Pons (tissue), 1 donor: ENCODE data around the gene WDR18.

ENCODE experiments used
- DNase-seq: peaks from one replicate; pipeline ENCODE4 v3.0.0-alpha.2; 2016; ENCODE audit warnings: low spot score

Gene WDR18

GRCh38 chr19:964761-965694 lies 19.1 kb upstream of the WDR18 start:
- DNase-seq, result no peak

DNA sequence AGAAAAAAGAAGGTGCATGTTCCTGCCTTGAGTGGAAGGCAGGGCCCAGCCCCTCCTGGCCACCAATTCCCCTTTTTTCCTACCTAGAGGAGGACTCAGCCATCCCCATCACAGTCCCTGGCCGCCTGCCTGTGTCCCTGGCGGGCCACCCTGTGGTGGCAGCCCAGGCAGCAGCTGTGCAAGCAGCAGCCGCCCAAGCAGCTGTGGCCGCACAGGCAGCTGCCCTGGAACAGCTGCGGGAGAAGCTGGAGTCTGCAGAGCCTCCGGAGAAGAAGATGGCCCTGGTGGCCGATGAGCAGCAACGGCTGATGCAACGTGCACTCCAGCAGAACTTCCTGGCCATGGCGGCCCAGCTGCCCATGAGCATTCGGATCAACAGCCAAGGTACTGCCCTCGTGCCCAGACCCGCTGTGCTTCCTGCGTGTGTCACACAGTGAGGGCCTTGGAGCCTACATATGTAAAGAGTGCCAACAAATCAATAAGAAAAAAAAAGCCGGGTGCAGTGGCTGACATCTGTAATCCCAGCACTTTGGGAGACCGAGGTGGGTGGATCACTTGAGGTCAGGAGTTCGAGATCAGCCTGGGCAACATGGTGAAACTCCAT lies 17.6 kb upstream of the WDR18 start:
- no peak for DNase-seq

DNA sequence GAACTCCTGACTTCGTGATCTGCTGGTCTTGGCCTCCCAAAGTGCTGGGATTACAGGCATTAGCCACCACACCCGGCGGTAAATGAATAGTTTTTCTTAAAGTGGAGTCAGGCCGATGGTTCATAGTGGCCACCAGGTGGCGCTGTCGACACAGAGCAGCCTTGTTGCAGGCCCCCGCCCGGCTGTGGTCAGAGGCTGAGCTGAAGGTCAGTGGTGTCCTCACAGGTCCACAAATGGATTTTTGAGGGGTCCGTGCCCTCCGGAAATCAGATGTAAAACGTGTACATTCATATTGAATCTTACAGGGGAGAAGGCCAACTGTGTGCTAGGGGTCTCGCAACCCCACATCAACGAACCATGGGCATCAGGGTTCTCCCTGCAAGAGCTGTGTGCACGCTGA lies 13.4 kb upstream of the WDR18 start:
- DNase-seq, result no peak

DNA sequence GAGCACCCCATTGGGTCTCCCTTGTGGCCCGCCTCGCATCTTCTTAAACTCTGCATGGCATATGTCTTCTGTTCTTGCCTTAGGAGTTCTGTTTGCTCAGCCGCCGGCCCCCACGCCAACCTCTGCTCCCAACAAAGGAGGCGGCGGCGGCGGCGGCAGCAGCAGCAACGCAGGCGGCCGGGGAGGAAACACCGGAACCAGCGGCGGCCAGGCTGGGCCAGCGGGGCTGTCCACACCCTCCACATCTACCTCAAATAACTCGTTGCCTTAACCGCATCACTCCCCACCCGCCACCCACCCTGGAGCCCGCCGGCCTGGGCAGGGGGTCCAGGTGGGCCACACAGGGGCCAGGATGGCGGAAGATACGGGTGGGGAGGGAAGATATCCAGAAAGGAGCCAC lies 12.3 kb upstream of the WDR18 start:
- no peak for DNase-seq

DNA sequence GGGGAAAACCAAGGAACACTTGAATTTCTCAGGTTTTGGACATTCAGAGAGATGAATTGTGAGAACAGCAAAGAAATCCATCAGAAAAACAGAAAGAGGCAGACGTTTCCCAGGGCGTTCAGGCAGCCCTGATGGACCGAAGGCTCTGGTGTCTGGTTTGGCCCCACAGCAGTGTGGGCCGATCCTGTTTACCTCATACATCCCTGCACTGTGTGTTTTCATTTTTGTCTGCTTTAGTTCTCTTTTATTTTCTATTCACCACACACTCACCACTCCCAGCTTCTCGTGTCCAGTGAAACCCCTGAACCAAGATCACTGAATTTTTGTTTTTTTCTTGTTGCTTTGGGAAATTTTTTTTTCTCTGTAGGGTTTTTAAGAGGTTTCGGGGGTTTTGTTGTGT lies 11.9 kb upstream of the WDR18 start:
- DNase-seq, result no peak

DNA sequence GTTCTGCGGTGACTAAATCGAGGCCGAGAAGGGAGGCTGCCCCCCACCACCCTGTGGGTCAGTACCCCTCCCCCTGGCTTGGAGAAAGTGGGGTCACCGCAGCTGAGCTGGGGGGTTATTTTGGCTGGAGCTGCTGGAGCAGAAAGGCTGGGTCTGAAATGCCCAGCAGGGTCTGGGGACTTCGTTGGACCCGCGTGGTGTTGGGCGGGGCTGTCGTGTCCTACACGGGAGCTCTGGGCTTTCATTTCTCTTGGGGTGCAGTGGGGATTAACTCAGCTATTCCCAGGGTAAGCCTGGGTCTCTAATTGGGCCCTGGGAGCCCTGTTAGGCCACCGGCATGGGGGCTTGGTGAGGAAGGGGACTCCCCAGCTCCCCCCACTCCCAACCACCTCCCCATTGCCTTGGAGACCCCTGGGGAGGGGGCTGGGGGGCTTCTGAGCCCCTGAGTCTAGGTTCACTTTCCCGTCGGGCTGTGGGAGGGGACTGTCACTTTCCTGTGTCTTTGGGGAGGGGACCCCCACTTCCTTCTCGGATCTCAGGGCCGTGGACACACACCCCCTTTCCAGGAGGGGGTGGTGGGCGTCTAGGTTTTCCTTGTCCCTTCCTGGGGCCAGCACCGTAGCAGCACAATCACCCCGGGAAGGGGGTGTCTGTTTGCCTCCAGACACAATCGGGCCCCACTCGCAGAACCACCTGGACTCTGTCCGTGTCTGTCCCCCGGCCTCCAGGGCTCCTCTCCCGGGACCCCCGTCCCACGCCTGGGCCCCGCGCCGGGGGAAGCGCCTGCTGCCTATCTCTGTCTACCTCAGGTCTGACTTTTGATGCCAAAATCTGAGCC lies 10.2 kb upstream of the WDR18 start:
- DNase-seq, result no peak

- no peak for DNase-seq
Measured at GRCh38 chr19:974564-975257, 9.4 kb upstream of the WDR18 start.

DNA sequence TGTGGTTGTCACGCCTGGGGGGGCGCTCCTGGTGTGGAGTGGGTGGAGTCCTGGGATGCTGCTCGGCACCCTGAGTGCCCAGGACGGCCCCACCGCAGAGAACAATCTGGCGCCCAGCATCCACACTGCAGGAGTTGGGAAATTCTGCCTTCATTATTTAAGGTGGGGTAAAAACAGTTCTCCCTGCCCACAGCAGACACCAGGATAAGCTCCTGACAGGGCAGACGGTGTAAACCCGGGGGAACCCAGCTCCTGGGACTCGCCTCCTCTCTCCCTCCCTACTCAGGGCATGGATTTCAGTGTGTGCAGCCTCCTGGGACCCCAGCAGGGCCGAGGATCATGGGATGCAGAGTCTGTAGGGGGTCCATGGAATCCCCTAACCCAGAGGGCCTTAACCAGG lies 7.7 kb upstream of the WDR18 start:
- DNase-seq, result no peak

DNA sequence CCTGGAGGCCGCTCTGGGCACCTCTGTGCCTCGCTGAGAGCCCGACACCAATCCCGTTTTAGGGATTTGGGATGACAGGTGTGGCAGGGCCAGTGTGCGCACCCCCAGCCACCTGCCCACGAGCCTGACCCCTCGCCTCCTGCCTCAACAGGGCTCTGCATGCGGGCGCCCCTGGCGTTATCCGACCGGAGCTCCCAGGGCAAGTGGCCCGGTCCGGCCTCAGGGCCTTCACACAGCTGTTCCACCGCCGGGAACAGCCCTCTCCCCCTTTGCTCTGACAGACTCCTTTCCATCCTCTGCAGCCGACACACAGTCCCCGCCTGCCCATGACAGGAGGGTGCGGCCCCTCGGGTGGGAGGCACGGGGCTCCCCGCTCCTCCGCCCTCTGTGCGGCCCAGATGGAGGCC lies 7.1 kb upstream of the WDR18 start:
- no peak for DNase-seq

DNA sequence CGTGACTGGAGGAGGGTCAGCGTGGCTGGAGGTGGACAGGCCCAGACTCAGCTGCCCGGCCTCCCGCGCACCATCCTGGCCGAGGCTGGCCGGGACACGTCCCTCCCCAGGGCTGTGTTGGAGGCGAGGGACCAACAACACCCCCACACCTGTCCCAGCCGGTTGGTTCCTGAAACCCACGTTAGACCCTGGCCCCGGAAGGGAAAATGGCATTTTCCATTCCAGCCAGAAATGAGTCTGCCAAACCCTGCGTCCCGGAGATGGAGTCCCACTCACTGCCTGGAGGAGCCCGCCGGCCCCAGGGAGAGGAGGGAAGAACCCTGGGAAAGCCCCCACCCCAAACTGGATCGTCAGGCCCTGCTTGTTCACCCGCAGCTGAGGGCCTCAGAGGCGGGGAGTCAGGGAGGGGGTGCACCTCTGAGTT lies 4.8 kb upstream of the WDR18 start:
- no peak for DNase-seq

DNA sequence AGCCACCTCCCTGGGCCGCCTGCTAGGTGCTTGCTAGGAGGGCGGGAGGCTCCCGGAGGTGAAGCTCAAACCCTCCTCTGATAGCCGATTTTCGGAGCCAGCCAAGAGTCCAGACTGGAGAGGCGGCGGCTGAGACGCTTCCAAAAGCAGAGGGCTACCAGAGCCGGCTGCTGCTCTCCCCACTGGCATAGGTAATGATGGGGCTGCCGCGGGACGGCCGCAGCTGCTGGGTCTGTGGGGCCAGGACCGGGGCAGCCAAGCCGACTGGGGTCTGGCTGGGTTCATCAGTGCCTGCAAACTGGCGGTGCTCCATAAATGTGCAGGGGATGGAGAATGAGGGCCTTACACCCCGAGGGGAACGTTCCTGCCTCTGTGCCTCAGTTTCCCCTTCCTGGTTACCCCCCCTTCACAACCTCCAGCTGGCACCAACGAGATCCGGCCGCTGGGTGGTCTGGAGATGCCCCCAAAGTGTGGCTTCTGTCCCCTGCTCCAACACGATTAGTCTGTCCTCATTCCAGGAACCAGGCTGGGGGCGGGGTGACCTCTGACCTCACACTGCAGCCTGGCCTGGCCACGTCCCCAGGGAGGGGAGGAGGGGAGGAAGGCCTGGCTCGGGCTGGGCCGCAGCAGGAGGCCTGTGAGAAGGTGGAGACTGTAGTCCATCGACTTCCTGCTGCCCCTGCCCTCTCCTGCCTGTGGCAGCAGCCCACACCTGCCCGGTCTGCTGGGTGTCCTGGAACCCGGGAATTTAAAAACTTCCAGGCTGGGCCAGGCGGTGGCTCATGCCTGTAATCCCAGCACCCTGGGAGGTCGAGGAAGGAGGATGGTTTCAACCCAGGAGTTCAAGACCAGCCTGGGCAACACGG lies 3.8 kb upstream of the WDR18 start:
- no peak for DNase-seq

DNA sequence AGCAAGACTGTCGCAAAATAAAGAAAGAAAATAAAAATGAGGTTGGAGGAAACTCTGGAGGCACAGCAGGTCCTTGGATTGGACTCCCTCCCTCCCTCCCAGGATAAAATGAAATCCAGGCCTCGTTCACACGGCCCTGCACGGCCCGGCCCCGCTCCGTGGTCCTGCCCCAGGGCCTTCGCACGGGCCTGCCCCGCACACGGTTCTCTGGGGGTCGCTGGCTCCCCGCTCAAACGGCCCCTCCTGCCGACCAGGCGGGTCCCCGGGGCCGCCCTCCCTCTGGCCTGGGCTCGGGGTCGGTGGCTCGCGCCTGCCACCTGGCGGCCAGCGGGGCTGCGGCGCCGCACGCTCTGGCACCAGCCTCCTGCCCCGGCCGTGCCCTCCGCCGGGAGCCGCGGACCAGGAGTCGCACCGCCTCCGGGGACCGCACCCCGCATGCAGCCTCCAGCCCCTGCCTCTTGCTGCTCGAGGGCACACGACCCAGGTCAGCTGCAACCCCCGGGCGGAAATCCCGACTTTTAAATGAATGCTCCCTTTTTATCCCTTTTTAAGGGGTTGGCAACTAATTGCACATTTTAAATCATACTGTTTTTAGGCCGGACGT lies 1.5 kb upstream of the WDR18 start:
- peak; percentile 31 for DNase-seq

- DNase-seq, result no peak
Measured at GRCh38 chr19:986083-986482, 1.9 kb downstream of the WDR18 start.

GRCh38 chr19:988081-988480 lies 3.9 kb downstream of the WDR18 start:
- DNase-seq, result no peak

DNA sequence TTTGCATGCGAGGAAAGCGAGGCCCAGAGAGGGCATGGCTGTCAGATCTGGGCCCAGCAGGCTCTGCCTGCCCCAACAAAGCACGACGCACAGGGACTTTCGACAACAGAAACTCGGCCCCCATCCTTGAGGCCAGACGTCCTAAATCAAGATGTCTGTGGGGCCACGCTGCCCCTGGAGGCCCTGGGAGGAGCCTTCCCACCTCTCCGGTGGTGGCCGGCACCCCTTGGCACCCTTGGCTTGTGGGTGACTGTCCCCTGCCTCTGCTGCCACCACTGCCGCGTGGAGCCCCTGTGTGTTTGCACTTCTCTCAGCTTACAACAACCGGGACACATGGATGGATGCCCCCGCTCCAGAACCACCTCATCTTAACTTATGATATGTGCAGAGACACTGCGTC lies 4.4 kb downstream of the WDR18 start:
- DNase-seq, result no peak

DNA sequence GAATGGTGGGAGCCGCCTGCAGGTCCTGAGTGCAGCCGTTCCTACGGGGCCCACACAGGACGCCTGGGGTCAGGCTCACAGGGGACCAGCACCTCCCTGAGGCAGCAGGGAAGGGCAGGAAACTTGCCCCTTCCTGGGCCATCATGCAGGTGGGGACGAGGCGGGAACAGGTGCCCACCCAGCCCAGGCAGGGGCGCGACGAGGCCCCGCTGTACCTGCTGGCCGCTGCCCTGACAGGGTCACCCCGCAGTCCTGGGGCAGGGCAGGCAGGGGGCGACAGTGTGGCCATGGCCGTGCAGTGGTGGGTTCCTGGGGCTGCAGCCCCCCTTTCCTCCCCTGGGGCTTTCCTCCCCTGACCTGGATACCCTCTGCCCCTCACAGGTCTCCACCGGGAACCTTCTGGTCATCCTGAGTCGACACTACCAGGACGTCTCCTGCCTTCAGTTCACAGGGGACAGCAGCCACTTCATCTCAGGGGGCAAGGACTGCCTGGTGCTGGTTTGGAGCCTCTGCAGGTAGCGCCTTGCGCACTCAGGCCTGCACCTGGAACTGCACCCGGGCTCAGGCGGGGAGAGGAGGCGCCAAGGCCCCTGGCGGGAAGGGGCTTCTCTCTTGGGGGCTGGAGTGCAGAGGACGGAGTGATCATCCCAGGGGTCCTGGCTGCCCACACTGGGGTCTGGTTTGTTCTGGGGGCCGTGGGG lies 5.4 kb downstream of the WDR18 start:
- no peak for DNase-seq

DNA sequence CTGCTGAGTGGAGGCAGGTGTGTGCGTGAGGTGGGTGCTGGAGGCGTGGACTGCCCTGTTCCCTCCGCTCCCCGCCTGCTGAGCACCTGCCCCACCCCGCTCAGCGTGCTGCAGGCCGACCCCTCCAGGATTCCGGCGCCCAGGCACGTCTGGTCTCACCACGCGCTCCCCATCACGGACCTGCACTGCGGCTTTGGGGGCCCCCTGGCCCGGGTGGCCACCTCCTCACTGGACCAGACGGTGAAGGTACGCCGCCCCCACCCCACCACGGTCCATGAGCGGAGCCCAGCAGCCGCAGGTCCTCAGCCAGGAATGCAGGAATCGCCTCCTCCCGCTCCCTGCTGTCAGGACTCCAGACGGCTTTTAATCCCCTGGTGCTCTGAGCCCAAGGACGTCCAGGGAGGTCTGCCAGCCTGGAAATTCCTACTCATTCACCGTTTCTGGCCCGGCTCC lies 6.0 kb downstream of the WDR18 start:
- no peak for DNase-seq

DNA sequence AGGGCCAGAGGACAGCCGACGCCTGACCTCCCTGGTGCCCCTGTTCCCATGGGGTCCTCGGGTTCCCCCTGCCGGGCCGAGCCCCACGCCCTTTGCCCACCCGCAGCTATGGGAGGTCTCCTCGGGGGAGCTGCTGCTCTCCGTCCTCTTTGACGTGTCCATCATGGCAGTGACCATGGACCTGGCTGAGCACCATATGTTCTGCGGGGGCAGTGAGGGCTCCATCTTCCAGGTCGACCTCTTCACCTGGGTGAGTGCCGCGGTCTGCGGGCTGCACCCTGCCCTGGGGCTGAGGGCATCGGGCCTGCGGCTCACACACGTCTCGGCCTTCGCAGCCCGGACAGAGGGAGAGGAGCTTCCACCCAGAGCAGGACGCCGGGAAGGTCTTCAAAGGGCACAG lies 6.6 kb downstream of the WDR18 start:
- DNase-seq, result no peak

GRCh38 chr19:991174-991931 lies 7.2 kb downstream of the WDR18 start:
- no peak for DNase-seq
